ENCODE results near the gene PCDHGA1. TPM values are rescaled to one million over a fixed set of nuclear protein-coding genes. Genes with fewer than 3 reads are reported as not detected.
A peak's percentile ranks its signal among the peaks of the same experiment; 100 is the strongest.

PCDHGA1 gene
- polyA plus RNA-seq, 4 donors = 0.47 to 1.1 (median 0.84) TPM

DNA sequence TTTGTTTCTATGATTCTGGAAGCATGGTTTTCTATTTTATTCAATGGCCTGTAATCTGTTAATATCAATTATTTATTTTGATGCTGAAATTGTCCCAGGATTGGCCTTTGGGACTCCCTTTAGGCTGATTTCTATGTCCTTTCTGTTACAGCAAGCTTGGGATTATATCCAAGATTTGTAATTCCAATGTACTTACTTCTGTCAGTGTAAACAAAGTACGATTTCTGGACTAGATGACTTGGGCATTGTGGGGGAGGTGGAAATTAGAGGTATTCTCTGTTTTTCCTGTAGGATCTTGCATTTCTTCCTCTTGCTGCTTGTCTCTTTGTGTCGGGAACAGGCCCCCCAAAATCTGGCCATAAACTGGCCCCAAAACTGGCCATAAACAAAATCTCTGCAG is 103.7 kb downstream of the PCDHGA1 start:
- no peak for DNase-seq (ENCODE audit: low read depth in 4 of 4, low spot score in 3 of 4)

DNA sequence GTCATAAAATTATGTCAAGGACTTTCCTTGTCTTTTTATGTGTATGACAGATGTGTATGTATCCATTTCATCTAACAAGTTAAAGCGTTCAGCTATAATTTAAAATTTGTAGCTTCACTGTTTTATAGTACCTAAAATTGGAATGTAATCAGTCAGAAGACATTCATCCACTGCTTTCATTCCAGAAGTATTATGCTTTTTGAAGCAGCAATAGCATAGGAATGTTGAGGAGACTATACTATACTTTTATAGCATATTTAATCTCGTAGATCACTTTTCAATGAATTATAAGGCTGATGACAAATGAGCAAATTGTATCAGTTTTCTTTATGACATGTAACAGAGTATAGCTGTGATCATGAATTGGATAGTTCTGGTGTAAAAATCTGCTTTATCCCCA is 106.9 kb downstream of the PCDHGA1 start:
- no peak for DNase-seq (ENCODE audit: low read depth in 4 of 4, low spot score in 3 of 4)

DNA sequence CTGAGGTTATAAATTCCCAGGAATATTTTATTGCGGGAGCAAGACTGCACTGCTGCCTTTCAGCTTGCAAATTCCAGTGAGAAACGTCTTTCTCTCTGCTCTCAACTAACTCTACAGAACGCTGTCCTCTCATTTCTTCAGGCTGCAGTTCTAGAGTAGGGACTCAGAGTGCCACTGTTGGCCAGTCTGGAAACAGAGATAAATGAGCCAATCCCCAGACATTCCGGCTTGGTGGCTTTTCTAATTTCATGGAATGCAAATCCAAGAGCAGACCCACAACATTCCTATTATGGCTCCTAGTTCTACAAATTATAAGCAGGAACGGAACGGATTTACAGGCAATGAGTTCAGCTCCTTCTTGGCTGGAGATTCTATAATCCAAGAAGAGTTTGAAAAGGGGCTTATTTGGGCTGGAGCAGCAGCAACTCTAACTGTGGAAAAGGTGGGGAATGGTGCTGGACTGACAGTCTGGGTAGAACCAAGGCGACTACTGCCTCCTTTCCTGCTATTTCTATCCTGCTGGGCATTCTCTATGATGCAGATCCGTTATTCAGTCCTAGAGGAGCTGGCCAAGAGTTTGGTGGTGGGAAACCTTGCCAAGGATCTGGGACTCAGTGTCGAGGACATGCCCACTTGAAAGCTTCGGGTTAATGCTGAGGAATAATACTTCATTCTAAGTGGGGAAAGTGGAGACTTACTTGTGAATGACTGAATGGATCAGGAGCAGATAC is 109.3 kb downstream of the PCDHGA1 start:
- no peak for DNase-seq (ENCODE audit: low read depth in 4 of 4, low spot score in 3 of 4)

DNA sequence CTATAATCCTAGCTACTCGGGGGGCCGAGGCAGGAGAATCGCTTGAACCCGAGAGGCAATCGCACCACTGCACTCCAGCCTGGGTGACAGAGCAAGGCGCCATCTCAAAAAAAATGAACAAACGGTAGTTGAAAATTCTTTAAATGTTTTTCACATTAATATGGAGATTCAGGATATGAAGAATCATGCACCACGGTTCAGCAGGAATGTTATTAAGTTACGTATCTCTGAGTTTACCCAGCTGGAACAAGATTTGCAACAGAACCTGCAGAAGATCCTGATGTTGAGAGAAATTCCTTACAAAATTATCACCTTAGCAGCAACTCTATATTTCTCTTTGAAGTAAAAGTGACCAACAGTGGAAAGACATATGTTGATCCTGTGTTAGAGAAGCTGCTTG is 110.0 kb downstream of the PCDHGA1 start:
- no peak for DNase-seq (ENCODE audit: low read depth in 4 of 4, low spot score in 3 of 4)

DNA sequence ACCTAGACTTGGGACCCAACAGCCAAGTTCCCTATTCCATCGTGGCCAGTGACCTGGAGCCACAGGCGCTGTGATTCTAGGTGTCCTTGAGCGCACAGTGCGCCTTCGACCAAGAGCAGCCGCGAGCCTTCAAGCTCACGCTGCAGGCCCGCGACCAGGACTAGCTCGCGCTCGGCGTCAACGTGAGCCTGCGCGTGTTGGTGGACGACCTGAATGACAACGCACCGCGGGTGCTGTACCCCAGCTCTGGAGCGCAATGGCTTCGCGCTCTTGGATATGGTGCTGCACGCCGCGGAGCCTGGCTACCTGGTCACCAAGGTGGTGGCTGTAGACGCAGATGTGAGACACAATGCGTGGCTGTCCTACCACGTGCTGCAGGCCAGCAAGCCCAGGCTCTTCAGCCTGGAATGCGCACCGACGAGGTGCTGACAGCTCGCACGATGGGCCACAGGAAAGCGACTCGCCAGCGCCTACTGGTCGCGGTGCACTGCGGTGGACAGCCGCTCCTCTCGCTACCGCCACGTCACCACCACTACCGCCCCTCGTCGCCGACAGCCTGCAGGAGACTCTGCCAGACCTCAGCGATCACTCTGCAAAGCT is 111.4 kb downstream of the PCDHGA1 start:
- DNase-seq (ENCODE audit: low read depth in 4 of 4, low spot score in 3 of 4) = no peak

DNA sequence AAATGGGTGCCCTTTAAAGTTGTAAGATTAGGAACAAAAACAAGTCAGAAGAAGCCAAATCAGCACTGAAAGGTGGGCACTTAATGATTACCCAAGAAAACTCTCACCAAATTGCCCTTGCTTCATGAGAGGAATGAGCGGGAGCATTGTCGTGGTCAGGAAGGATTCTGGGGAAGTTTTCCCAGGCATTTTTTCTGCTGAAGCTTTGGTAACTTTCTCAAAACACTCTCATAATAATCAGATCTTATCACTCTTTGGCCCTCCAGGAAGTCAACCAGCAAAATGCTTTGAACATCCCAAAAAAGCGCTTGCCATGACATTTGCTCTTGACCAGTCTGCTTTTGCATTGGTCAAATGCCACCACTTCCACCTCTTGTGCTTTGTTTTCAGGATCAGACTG is 135.0 kb downstream of the PCDHGA1 start:
- no peak for DNase-seq (ENCODE audit: low read depth in 4 of 4, low spot score in 3 of 4)

DNA sequence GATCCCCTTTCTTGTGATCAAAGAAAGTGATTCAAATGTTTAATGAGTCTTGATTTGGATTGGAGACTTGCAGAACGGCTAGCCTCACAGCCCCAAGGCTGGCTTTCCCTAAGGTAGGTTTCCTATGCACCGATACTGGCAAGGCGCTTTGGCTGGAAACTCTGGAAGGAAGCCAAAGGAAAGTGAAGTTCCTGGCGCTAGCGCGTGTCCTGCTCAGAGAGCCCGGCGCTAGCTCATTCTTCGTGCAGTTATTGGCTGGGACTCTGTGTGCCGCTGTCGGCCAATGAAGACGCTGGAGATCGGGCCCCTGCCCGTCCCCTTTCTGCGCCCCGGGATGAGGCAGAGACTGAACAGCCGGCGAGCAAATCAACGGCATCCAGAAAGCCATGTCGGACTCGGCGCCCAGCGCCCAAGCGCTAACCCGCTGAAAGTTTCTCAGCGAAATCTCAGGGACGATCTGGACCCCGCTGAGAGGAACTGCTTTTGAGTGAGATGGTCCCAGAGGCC is 145.4 kb downstream of the PCDHGA1 start, which contains the start of gene PCDHGC3:
Gene PCDHGC3, plus strand, starts transcription at position 342 of the 507 bp plus-strand sequence. Its CDS starts 151 bp downstream, at position 493.
- DNase-seq (ENCODE audit: low read depth in 4 of 4, low spot score in 3 of 4) = peak; percentile 79 to 90 (median 84)

DNA sequence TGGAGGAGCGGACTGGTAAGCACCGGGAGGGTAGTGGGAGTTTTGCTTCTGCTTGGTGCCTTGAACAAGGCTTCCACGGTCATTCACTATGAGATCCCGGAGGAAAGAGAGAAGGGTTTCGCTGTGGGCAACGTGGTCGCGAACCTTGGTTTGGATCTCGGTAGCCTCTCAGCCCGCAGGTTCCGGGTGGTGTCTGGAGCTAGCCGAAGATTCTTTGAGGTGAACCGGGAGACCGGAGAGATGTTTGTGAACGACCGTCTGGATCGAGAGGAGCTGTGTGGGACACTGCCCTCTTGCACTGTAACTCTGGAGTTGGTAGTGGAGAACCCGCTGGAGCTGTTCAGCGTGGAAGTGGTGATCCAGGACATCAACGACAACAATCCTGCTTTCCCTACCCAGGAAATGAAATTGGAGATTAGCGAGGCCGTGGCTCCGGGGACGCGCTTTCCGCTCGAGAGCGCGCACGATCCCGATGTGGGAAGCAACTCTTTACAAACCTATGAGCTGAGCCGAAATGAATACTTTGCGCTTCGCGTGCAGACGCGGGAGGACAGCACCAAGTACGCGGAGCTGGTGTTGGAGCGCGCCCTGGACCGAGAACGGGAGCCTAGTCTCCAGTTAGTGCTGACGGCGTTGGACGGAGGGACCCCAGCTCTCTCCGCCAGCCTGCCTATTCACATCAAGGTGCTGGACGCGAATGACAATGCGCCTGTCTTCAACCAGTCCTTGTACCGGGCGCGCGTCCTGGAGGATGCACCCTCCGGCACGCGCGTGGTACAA is 146.0 kb downstream of the PCDHGA1 start:
- DNase-seq (ENCODE audit: low read depth in 4 of 4, low spot score in 3 of 4) = peak in 3 of 4 donors; percentile 73 to 75 (median 74)

DNA sequence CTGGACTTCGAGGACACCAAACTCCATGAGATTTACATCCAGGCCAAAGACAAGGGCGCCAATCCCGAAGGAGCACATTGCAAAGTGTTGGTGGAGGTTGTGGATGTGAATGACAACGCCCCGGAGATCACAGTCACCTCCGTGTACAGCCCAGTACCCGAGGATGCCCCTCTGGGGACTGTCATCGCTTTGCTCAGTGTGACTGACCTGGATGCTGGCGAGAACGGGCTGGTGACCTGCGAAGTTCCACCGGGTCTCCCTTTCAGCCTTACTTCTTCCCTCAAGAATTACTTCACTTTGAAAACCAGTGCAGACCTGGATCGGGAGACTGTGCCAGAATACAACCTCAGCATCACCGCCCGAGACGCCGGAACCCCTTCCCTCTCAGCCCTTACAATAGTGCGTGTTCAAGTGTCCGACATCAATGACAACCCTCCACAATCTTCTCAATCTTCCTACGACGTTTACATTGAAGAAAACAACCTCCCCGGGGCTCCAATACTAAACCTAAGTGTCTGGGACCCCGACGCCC is 146.8 kb downstream of the PCDHGA1 start:
- DNase-seq (ENCODE audit: low read depth in 4 of 4, low spot score in 3 of 4) = no peak

DNA sequence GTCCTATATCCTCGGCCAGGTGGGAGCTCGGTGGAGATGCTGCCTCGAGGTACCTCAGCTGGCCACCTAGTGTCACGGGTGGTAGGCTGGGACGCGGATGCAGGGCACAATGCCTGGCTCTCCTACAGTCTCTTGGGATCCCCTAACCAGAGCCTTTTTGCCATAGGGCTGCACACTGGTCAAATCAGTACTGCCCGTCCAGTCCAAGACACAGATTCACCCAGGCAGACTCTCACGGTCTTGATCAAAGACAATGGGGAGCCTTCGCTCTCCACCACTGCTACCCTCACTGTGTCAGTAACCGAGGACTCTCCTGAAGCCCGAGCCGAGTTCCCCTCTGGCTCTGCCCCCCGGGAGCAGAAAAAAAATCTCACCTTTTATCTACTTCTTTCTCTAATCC is 147.5 kb downstream of the PCDHGA1 start:
- DNase-seq (ENCODE audit: low read depth in 4 of 4, low spot score in 3 of 4) = no peak

DNA sequence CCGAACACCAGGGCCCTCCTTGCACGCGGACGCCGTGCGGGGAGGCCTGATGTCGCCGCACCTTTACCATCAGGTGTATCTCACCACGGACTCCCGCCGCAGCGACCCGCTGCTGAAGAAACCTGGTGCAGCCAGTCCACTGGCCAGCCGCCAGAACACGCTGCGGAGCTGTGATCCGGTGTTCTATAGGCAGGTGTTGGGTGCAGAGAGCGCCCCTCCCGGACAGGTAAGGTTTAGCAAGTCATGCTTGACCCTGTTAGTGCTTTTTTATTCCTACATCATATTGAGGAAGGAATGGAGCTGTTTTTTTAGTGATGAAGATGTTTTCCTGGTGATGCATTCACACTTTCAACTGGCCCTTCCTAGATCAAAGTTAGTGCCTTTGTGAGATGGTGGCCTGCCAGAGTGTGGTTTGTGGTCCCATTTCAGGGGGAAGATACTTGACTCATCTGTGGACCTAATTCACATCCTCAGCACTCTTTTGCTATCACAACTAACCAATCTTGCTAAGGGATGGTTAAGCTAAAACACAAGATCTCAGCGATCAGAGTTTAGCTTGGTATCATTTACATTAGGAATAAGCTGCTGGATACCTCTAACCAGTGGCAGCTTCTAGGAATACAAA is 148.1 kb downstream of the PCDHGA1 start:
- DNase-seq (ENCODE audit: low read depth in 4 of 4, low spot score in 3 of 4) = no peak

DNA sequence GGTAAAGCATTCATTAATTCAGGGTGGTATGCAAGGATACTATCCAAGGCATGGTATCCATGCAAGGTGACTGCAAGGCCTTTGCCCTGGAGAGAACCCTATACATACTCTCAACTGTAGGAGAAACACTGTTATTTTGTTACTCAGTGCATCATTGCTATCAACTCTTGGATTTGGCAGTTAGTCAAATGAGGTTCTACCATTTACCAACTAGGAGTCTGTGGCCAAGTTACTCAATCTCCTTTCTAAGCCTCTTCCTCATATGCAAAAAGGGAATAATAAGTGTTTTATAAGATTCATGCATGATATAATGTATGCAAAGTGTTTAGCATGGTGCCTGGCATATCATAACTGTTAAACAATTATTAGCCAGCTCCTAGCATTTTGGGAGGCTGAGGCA is 149.5 kb downstream of the PCDHGA1 start:
- DNase-seq (ENCODE audit: low read depth in 4 of 4, low spot score in 3 of 4) = no peak

DNA sequence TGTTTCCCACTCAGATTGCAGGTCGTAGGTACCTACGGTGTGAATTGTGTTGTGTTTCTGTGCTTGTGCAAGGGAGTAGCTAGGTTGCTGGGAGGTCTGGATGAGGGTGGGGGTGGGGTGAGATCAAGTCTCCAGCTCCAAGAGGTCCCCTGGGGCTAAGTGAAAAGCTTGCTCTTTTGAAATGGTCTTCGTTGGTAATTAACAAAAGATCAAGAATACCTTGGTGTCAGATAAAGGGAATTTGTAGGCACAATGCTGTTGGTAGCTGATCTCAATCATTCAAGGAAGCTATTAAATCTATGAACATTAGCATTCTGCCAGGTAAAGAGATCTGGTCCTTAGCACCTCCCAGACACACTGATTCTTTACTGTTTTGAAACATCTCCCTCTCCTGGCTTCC is 153.6 kb downstream of the PCDHGA1 start:
- DNase-seq (ENCODE audit: low read depth in 4 of 4, low spot score in 3 of 4) = no peak

DNA sequence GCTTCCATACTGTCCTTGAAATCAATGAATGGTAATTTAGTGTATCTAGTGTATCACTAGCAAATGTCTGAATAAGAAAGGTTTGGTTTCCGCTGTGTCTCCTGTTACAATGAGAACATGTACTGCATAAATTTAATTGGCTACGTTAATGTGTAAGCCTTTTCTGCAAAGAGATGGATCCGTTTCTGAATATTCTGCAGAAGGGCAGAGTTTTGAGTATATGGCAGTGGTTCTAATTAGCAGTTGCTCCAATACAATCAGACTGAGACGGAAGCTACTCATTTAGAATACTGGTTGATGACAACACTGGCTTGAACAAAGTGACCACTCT is 154.0 kb downstream of the PCDHGA1 start:
- no peak for DNase-seq (ENCODE audit: low read depth in 4 of 4, low spot score in 3 of 4)

DNA sequence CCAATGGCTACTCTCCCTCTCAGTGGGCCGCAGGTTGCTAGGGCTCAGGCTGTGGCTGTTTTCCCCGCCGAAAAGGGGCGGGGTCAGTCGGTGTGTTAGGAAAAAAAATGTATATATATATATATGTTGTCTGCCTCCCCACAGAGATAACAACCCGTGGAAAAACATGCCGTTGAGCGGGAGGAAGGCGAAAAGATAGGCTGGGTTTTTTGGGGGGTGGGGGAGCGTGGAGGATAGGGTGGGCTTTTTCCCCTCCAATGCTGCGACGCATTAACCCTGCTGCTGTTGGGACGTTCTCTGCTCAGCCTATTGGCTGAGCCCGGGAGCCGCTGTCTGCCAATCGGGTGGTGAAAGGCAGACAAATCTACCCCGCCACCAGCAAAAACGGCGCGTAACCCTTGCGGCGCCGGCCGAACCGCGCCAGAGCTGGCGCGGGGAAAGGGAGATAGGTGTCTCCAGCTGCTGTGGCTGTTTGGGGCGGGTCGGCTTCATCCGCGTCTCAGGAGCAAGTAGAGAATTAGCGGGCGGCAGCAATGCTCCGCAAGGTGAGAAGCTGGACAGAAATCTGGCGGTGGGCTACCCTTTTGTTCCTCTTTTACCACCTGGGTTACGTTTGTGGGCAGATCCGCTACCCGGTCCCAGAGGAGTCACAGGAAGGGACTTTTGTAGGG is 154.5 kb downstream of the PCDHGA1 start, which contains the start of gene PCDHGC4:
Gene PCDHGC4, plus strand, starts transcription at position 390 of the 671 bp plus-strand sequence. Its CDS starts 144 bp downstream, at position 534.
- DNase-seq (ENCODE audit: low read depth in 4 of 4, low spot score in 3 of 4) = no peak

DNA sequence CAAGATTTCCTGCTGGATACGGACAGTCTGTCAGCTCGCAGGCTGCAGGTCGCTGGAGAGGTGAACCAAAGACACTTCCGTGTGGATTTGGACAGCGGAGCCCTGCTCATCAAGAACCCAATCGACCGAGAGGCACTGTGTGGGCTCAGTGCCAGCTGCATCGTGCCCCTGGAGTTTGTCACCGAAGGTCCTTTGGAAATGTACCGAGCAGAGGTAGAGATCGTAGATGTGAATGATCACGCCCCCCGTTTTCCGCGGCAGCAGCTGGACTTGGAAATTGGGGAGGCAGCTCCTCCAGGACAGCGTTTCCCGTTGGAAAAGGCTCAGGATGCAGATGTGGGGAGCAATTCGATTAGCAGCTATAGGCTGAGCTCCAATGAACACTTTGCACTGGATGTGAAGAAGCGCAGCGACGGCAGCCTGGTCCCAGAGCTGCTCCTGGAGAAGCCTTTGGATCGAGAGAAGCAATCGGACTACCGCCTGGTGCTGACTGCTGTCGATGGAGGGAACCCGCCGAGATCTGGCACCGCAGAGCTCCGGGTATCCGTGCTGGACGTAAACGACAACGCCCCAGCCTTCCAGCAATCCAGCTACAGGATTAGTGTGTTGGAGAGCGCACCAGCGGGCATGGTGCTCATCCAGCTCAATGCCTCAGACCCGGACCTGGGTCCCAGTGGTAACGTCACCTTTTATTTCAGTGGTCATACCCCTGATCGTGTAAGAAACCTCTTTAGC is 155.2 kb downstream of the PCDHGA1 start:
- DNase-seq (ENCODE audit: low read depth in 4 of 4, low spot score in 3 of 4) = no peak

DNA sequence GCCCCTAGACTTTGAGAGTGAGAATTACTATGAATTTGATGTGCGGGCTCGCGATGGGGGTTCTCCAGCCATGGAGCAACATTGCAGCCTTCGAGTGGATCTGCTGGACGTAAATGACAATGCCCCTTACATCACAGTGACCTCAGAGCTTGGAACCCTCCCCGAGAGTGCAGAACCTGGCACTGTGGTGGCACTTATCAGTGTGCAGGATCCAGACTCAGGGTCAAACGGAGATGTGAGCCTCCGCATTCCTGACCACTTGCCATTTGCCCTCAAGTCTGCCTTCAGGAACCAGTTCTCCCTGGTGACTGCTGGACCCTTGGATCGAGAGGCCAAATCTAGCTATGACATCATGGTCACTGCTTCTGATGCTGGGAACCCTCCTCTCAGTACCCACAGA is 155.8 kb downstream of the PCDHGA1 start:
- no peak for DNase-seq (ENCODE audit: low read depth in 4 of 4, low spot score in 3 of 4)

DNA sequence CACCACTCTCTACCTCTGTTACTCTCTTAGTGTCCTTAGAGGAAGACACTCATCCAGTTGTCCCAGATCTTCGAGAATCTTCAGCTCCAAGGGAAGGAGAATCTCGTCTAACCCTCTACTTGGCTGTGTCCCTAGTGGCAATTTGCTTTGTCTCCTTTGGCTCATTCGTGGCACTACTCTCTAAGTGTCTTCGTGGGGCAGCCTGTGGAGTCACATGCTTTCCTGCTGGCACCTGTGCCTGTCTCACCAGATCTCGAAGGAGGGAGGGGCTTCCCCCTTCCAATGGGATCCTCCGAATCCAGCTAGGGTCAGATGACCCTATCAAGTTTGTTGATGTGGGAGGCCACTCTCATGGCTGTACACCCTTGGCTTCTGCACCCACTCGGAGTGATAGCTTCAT is 156.8 kb downstream of the PCDHGA1 start:
- DNase-seq (ENCODE audit: low read depth in 4 of 4, low spot score in 3 of 4) = no peak
